Stimulated activated CD8-positive, alpha-beta memory T cell treated with anti-CD3 and anti-CD28 coated beads, Interleukin-7, amount 100 ng/mL, for 1 hour (primary cell): Measurements from ENCODE around the gene MBD3.
"Not testable (repeated sequence)": the region's sequence is repeated elsewhere in the genome, so short reads cannot be mapped to it uniquely, and the experiment has no call there.

Experiments used
- DNase-seq, 2 donors: peaks; one replicate each; pipeline ENCODE4 v3.0.0-alpha.2; 2020; ENCODE audit warnings: low read depth in 2 of 2

The MBD3 gene

GRCh38 chr19:1539749-1540148 lies 52.9 kb downstream of the MBD3 start:
- DNase-seq, result not testable (repeated sequence)

- no peak for DNase-seq
Observed at GRCh38 chr19:1538978-1539377, 53.7 kb downstream of the MBD3 start.

GRCh38 chr19:1535699-1536098 lies 57.0 kb downstream of the MBD3 start:
- DNase-seq, result not testable (repeated sequence)

- DNase-seq, result no peak
Observed at GRCh38 chr19:1534972-1535371, 57.7 kb downstream of the MBD3 start.

- DNase-seq, result no peak
Observed at GRCh38 chr19:1533510-1534150, 59.0 kb downstream of the MBD3 start.

- DNase-seq, result no peak
Observed at GRCh38 chr19:1532003-1532402, 60.7 kb downstream of the MBD3 start.

GRCh38 chr19:1531587-1531986 lies 61.1 kb downstream of the MBD3 start:
- DNase-seq, result no peak

- not testable (repeated sequence) for DNase-seq
Observed at GRCh38 chr19:1530856-1531255, 61.8 kb downstream of the MBD3 start.

- DNase-seq, result no peak
Observed at GRCh38 chr19:1529430-1529816, 63.2 kb downstream of the MBD3 start.

GRCh38 chr19:1528596-1529429 lies 63.9 kb downstream of the MBD3 start:
- DNase-seq, result no peak

GRCh38 chr19:1527650-1528309 lies 64.9 kb downstream of the MBD3 start:
- DNase-seq, result no peak

- no peak for DNase-seq
Observed at GRCh38 chr19:1526979-1527649, 65.6 kb downstream of the MBD3 start.

GRCh38 chr19:1526066-1526778 lies 66.4 kb downstream of the MBD3 start:
- no peak for DNase-seq

GRCh38 chr19:1525343-1525742 lies 67.3 kb downstream of the MBD3 start:
- no peak for DNase-seq

- DNase-seq, result no peak
Observed at GRCh38 chr19:1524972-1525325, 67.7 kb downstream of the MBD3 start.

- no peak for DNase-seq
Observed at GRCh38 chr19:1524287-1524971, 68.2 kb downstream of the MBD3 start.
